HG02571 (cell line): Measurements from ENCODE around the gene PPIL6.

Experiments used
- ATAC-seq: cut with Tn5 transposase; IDR thresholded peaks from one replicate; pipeline ENCODE4 v1.9.1; 2021; ENCODE audit warnings: mild to moderate bottlenecking, moderate library complexity; ENCODE audit not compliant: unreplicated experiment

The PPIL6 gene

DNA sequence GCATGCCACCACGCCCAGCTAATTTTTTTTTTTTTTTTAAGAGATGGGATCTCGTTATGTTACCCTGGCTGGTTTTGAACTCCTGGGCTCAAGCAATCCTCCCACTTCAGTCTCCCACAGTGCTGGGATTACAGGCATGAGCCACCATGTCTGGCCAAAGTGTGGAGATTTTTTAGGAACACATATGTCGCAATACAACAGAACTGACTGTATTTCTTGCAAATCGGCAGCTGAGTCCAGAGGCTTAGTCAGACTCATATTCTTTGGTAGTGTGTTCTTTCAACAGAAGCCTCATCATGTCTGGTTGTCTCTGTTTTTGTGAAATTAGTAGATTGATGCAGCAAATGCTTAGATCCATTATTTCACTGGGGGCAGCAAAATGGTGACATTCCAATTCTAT, 34.2 kb downstream of the PPIL6 start:
- no peak for ATAC-seq

DNA sequence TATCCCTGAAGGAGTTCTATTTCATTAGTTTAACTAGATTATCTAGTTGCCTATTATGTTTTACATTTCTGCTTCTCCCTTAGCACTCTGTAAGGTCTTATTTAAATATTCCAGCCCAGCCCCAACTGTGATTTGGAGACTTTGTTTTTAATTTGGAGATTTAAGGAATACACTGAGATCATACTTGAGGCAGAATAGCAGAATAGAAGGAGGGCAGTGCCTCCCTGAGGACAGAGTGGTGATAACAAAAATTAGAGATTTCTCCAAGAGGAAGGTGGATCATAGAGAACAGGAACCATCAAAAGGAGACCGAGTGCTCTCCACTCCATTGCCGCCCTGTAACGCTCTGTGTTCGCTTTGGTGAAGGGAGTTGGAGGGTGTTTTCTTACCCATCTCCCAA, 43.4 kb downstream of the PPIL6 start:
- no peak for ATAC-seq

DNA sequence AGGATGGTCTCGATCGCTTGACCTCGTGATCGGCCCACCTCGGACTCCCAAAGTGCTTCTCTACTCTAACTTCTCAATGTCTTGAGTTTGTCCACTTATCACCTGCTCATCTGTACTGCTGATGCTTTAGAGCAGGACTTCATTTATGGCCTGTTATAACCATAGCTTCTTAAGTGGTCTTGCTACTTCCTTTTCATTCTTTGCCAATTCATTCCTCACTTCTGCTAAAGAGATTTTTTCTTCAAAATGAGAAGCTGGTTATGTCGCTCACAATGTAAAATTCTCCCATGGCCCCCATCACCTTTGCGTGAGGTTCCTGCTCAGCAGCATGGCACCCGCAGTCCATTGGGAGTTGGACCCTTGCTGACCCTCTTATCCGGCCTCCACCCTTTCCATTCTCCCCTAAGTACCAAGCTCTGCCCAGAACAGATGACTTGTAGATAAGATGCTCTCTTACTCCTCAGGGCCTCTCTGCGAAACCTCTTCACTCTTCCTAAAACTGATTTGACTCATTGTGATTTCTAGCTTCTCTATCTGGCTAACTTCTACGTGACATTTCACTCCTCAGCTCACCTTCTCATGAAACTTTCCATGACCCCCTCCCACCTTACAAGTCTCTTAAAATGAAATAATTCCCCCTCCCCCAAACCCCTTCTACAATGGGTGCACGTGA, 44.2 kb downstream of the PPIL6 start:
- no peak for ATAC-seq

DNA sequence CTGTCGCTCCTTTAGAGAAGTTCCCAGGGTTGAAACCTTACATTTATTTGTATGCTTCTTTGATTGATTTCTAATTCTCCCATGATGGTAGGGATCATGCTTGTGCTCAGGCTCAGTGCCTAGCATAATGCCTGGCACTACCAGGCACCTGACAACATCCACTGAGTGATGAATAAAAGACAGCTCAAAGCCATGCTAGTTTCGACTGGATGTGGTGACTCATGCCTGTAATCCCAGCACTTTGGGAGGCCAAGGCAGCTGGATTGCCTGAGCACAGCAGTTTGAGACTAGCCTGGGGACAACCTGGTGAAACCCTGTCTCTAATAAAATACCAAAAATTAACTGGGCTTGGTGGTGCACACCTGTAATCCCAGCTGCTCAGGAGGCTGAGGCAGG, 46.5 kb downstream of the PPIL6 start:
- ATAC-seq, result no peak

DNA sequence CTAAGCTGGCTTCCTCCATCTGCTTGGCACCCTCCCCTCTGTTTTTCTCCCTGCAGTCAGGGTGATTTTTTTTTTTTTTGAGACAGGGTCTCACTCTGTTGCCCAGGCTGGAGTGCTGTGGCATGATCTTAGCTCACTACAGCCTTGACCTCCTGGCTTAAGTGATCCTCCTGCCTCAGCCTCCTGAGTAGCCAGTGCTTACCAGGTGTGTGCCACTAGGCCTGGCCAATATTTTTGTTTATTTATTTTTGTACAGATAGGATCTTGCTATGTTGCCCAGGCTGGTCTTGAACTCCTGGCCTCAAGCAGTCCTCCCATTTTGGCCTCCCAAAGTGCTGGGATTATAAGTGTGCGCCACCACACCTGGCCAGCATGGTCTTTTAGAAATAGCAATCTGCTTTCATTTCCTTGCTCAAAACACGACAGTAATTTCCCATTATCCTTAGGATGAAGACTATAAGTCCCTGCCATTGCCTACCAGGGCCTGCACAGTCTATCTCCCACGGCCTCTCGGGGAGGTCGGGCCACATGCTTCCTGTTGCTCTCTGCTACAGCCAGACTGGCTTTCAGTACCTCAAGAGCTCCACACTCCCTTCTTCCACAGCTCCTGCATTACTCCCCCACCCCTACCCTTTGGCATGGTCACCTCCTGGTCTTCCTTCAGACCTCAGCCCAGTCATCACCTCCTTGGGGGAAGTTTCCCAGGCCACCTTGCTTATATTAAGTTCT, 47.1 kb downstream of the PPIL6 start:
- no peak for ATAC-seq

DNA sequence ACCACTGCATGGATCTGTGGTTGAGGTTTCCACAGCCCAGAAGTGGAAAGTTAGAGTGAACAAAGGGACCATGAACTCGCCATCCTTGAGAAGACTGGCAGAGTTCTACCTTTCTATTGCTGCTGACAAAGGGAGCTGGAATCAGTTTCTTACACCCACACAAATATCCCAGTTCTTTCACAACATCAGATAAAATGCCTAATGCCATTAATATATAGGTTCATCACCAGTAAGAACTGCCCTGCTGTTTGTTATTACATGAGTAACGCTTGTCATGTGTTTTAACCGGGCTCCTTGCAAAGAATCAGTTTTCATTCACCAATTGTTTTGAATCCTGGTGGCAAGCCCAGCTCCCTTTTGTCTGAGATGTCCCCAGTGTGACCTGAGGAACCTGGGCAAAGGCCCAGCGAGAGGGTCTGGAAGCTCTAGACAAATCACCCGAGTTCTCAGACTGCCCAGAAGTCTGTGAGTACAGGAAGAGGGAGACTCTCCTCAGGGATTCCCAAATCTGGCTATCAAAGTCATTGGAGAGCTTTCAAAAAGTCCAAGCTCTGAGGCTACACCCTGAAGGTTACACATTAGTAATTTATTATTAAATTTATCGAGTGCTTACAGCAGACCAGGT, 50.7 kb downstream of the PPIL6 start:
- ATAC-seq, result no peak

DNA sequence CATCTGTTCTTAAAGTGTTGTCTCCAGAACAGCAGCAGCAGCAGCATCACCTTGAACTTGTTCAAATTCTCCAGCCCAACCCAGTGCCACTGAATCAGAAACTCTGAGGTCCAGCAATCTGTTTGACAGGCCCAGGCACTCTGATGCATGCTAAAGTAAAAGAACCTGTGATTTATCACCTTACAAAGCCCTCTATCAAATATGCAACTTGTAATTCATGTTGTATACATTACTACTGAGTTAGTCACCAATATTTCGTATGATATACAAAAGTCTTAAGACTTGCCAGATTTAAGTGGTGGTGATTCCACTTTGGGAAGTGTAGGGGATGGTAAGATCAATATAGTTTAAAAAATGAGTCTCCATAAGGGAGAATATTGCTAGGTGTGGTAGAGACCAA, 52.2 kb downstream of the PPIL6 start:
- ATAC-seq, result no peak

DNA sequence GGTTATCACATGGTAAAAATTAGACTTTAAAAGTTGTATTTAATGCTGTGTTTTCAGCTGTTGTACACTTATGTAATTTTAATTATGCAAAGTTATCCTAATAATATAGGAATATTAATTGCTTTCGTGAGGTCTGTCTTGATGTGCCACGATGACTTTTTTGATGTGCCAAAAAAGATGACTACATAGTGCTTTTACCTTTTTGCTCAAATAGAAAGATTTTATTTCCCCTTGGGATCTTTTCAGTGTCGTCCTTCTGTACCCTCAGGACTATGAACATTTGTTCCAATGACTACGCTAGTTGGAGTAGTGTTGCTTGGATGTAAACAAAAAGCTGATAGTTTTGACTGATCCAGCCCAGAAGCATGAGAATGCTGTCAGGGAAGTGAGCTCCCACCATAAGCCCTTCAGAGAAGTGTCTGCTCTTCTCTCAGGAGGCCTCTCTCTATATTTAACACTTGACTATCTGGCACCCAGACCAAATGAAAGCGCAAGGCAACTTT, 56.9 kb downstream of the PPIL6 start:
- ATAC-seq, result no peak

DNA sequence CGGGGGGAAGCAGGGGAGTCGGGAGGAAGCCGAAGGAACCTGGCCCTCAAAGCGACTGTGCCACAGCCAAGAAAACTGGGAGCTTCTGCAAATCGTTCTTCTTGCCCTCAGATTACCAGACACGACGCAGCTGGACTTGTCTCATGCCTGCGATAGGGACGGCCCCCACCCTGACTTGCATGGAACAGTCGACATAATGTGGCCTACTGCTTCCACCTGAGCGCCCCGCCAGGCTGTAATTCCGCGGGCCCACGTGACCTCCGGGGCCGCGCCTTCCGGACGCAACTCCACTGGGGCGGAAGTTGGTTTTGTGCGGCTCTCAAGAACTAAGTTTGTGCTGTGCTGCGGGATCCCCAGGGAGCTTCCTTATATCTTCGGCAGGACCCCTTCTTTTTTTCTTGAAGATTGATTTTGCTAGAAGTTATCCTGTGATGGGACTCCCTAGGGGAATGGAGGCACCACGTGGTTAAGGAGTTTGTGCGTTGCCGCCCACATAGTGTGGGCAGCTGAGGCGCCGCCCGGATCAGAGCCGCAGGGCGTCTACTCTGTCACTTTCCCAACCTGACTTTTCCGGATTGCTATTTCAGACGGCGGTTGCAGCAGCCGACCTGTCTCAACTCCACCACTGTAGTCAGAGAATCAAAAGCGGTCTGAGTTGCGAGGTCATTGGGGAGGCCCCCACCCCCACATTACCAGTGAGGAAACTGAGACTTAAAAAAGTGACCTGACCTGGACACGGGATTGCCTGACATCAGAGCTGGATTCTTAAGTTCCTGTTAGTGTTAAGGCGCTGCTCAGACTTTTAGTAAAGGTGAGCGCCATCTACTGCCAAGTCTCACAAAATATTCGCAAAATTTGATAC, 57.6 kb downstream of the PPIL6 start:
- ATAC-seq, result peak; percentile 69

DNA sequence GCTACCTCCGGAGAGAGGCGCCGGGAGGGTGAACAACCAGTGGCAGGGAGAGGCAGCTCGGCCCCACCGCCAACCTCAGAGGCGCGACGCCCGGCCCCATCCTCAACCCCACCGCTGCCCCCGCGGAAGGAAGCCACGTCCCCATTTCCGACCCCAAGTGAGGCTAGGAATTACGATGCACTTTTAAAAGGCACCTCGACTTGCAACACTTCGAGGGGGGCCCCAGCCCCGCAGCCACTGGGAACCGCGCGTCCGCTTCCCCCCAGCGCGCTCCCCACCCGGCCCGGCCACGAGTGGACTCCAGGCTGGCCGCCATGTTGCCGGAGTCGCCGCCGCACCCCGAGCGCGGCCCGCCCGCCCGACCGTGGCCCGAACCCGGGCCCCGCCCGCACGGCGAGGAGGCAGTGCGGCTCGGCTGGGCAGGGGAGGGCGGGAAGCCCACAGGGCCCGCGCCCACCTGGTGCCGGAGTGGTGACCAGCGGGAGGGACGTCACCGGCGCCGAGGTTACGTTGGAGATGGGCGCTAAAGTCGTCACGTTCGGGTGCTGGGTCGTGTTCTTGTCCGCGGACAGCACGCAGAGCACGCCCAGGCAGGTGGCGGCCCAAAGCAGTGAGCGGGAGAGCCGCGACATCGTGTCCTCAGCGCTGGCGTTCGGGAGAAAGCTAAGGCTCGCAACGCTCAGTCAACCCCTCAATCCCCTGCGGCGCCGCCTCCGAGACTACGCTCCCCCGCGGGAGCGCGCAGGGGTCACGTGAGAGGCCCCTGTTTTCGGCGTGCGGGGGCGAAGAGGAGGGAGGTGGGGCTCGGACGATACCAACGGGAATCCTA, 58.5 kb downstream of the PPIL6 start, which contains the start of gene CD164:
Gene CD164 (minus strand): TSS at position 721 of the 829 bp plus-strand sequence. CDS start 89 bp downstream, at position 632.
- ATAC-seq, result peak; percentile 44

DNA sequence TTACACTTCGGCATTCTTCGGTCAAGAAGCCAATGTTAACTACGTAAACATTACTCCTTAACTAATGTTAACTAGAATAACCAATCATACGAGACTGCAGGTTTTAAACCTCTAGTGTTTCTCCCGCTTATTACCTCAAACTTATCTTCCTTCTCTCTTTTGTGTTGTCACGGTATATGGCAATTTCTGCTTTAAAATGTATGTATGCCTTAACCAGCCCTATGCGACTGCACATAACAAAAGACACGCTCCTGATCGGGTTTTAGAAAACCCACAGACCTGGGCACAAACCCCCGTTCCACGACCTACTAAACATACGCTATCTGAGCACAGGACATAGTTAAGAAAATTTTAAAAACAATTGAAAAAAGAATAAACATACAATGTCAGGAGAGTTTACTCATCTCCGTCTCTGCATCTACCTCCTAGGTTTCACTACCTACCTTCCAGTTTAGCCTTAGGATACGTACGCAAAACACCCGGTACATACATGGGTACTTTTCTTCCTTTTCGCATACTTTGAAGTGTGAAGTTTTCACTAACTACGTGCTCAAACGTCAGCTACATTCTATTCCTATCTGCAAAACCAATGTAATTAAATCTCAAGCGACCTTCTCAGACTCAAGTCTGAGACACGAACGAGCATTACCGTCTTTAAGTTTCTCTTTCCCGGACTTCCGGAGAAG, 59.2 kb downstream of the PPIL6 start:
- ATAC-seq, result no peak

DNA sequence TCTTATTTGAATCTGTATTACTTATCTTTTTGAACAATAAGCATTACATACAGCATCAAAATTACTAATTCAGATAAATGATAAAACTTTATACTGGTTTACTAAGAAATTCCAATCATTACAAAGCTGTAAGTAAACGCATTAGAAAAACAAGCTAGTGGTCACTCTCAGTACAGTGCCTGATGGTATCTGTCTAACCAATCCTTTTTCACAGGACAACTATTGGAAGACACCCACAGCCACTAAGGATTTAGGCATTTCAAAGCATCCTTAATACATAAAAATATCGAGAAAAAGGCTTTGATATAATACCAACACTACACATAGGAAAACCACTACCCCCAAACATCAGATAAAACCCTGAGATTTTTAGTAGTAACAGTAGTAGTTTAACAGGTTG, 60.7 kb downstream of the PPIL6 start:
- ATAC-seq, result no peak

DNA sequence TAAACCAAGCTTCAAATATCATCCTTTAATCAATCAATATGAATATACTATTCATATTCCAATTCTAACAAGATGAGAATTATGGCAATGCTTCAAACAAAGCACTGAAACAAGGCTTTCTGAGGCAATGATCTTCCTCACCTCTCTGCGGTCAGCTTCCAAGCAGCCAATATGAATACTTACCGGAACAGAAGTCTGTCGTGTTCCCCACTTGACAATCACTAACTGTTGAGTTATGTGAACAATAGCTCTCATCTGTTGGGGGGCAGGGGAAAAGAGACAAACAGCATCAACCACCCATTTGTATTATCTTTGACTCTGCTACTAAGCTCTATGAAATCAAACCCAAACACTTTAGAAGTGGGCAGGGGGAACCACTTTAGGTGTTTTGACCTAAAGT, 62.7 kb downstream of the PPIL6 start:
- ATAC-seq, result no peak

DNA sequence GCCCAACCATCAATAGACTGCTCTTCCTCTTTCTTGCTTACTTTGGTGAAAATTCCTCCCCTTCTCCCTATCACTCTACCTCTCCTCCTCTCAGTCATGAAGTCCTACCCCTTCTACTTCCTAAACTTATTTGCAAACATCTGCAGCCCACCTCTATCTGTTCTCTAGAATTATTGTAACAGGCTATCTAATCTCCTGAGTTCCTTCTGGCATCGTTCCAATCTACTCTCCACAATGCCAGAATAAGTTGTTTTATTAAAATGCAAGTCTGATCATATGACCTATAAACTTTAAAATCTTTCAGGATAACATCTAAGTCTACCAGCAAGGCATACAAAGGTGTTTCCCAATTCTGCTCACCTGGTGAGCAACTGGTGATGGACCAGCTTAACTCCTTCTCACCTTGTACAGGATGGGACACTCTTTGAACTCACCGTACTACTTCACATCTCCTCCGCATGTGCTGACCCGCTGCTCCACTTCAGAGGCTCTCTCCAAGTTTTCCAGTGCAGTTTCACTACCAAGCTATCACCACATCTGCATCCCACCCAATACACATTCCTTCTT, 66.0 kb downstream of the PPIL6 start:
- no peak for ATAC-seq

DNA sequence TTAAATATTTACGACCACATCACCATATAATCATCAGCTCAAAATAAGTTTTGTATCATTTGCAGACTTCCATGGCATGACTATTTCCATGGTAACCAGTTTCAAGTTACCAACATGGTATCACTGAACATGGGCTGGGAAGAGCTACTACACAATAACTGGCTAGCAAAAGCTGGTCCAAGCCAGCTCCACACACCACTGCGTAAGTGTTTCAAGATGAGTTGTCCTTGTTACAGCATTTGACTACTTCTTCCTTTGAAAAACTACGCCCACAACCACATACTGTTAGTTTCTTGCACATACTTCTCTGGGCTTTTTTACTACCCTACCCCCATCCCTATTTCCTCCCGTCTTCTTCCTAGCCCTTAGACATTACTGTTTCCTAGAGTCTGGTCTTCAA, 66.7 kb downstream of the PPIL6 start:
- ATAC-seq, result peak; percentile 91

DNA sequence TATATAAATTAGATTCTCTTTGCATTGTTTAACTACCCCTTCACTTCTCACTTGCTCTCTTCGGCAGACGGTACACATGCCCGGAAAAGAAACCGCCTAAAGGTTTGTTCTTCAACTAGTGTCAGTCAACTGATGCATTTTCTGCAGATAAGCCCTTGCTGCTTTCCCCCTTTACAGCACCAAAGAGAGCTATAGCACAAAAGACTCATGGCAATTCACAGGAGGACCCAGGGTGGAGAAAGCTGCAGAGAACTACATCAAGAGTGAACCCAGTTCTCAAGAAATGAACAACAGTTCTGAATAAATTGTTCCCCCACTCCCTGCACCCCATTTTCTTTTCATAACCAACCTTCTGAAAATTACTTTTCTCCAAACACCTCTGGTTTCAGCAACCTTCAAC, 67.1 kb downstream of the PPIL6 start:
- ATAC-seq, result peak; percentile 17

DNA sequence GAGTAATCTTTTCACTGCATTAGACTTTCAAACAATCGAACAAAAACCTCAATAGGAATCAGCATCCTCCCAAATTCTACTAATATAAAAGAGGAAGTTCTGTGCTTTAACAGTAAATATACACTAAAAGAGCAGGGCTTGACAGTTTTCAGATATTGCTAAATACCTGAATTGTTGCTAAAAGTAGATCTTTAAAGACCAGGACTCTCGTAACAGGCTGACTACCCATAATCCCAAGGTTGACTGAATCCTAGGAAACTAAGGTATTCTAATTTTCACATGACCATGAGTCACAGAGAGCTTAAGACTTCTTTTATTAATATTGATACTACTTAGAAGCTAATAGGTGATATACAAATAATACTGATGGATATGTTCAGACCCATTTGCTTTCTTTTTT, 68.3 kb downstream of the PPIL6 start:
- ATAC-seq, result no peak

DNA sequence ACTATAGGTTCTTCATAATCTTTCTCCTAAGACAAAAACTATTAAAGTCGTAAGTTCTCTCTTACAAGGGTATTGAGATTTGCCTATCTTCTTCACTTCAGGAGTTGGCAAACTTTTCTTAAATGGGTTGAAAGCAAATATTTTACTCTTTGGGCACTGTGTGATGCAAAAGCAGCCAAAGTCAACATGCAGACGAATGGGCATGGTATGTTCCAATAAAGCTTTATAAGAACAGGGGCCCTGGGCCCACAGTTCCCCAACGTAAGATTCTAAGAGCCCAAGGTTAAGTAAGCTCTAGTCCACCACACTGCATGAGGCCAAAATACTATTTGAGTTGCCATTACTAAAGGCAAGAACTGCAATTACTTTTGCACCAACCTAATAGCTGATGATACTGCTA, 69.6 kb downstream of the PPIL6 start:
- no peak for ATAC-seq

DNA sequence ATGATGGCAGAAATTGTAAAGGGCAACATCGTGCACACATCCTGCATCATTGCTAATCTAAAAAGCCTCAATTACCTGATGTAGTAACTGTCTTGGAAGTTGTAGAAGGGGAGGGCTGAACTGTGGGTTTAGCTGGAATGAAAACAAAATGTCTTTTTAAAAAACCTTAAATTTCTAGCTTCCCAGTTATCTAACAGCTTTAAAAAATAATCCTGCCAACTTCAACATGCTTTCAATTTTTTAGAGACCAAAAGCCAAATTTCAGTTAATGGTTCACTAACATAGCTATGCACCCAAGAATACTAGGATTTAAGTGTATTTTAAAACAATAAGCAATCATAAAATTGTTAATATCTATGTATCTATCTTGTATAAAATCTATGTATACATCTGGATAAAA, 70.1 kb downstream of the PPIL6 start:
- no peak for ATAC-seq
